Measurements from ENCODE around the gene NUDT14.

Gene NUDT14

GRCh38 chr14:105178069-105178867 lies 2.8 kb downstream of the NUDT14 start:
- no peak overlapping the region for H3K4me3 ChIP-seq (ENCODE audit: low read depth, low read length)
- no peak for DNase-seq
- no peaks in the 10 kb centered on the region for H3K9me3 ChIP-seq
- TF ChIP-seq, protein P1, sequence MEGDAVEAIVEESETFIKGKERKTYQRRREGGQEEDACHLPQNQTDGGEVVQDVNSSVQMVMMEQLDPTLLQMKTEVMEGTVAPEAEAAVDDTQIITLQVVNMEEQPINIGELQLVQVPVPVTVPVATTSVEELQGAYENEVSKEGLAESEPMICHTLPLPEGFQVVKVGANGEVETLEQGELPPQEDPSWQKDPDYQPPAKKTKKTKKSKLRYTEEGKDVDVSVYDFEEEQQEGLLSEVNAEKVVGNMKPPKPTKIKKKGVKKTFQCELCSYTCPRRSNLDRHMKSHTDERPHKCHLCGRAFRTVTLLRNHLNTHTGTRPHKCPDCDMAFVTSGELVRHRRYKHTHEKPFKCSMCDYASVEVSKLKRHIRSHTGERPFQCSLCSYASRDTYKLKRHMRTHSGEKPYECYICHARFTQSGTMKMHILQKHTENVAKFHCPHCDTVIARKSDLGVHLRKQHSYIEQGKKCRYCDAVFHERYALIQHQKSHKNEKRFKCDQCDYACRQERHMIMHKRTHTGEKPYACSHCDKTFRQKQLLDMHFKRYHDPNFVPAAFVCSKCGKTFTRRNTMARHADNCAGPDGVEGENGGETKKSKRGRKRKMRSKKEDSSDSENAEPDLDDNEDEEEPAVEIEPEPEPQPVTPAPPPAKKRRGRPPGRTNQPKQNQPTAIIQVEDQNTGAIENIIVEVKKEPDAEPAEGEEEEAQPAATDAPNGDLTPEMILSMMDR (IDR thresholded peaks at IDR 0.05; ENCODE audit: low read depth, low read length) = no peak
- no peaks in the 10 kb centered on the region for H3K4me1 ChIP-seq
- no peaks in the 10 kb centered on the region for H3K27me3 ChIP-seq
- H3K36me3 ChIP-seq = no peaks in the 10 kb centered on the region

DNA sequence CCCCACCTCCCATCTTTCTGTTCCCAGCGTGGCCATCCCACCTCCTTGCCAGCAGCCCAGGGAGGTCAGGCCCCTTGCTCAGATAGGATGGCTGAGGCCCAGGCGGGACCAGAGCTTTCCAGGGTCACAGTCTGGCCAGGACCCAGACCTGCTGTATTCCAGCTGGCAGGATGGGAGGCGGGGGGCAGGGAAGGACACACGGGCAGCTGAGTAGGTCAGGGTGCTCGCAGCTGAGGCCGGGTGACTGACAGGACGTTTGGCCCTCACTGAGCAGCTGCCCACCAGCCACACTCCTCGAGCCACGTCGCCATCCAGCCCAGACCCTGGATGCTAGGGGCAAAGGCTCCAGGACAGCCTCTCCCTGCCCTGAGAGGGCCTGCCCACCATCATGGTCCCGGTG lies 4.0 kb downstream of the NUDT14 start:
- Histone ChIP-seq H3K4me3 (ENCODE audit: low read depth, low read length) (no peak overlapping the region), H3K4me1 (no peaks in the 10 kb centered on the region), H3K27me3 (no peaks in the 10 kb centered on the region), H3K9me3 (no peaks in the 10 kb centered on the region), H3K36me3 (no peaks in the 10 kb centered on the region)
- TF ChIP-seq, protein P1 (IDR thresholded peaks at IDR 0.05; ENCODE audit: low read depth, low read length) = no peak
- DNase-seq = no peak

GRCh38 chr14:105176513-105176912 lies 4.6 kb downstream of the NUDT14 start:
- Histone ChIP-seq H3K4me1 (no peaks in the 10 kb centered on the region), H3K27me3 (no peaks in the 10 kb centered on the region), H3K4me3 (ENCODE audit: low read depth, low read length) (no peak overlapping the region), H3K9me3 (no peaks in the 10 kb centered on the region), H3K36me3 (no peaks in the 10 kb centered on the region)
- no peak for DNase-seq
- TF ChIP-seq, protein P1 (IDR thresholded peaks at IDR 0.05; ENCODE audit: low read depth, low read length) = no peak

- H3K9me3 ChIP-seq = no peaks in the 10 kb centered on the region
- DNase-seq = no peak
- no peaks in the 10 kb centered on the region; the same call in 1 of the 2 replicates for H3K27me3 ChIP-seq
- H3K36me3 ChIP-seq = no peaks in the 10 kb centered on the region
- H3K4me1 ChIP-seq = no peaks in the 10 kb centered on the region
- H3K4me3 ChIP-seq (ENCODE audit: low read depth, low read length) = no peak overlapping the region
- TF ChIP-seq, protein P1 (IDR thresholded peaks at IDR 0.05; ENCODE audit: low read depth, low read length) = no peak
Observed at GRCh38 chr14:105173901-105174894, 6.9 kb downstream of the NUDT14 start.

DNA sequence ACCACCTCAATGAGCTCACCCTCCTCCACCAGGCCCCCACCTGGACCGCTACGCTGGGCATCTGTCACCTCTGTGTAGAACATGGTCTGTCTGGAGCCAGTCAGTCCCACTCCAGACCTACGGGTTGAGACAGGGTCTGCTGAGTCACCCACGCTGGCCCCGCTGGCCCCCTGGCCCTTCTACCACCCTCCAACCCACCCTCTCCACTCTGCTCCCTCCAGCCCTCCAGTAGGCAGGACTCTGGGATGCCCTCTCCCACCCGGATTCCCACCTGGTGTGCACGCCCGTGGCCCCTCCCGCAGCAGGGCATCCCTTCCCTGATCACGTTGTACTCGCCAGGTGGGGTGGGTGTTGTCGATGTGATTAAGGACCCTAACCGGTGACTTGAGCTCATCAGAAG lies 8.0 kb downstream of the NUDT14 start:
- H3K27me3 ChIP-seq = peaks cover 3% of the 10 kb centered on the region; the same call in 1 of the 2 replicates
- no peak for DNase-seq
- H3K4me1 ChIP-seq = no peaks in the 10 kb centered on the region
- H3K4me3 ChIP-seq (ENCODE audit: low read depth, low read length) = no peak overlapping the region
- no peaks in the 10 kb centered on the region for H3K9me3 ChIP-seq
- TF ChIP-seq, protein P1 (IDR thresholded peaks at IDR 0.05; ENCODE audit: low read depth, low read length) = no peak
- no peaks in the 10 kb centered on the region for H3K36me3 ChIP-seq
